ENCODE measurements around the gene TCF7L2. TPM values are rescaled to one million over a fixed set of nuclear protein-coding genes. Genes with fewer than 3 reads are reported as not detected.

Gene TCF7L2
- total RNA-seq, 2 experiments from 2014 or later, result 1.3 to 8.5 TPM

- no peaks in the 10 kb centered on the region for H4K20me1 ChIP-seq (ENCODE audit: insufficient read depth, low read length)
- H3K79me2 ChIP-seq (ENCODE audit: insufficient read depth, low read depth, low read length), result no peaks in the 10 kb centered on the region
- H3K9me3 ChIP-seq (ENCODE audit: low read length), result no peaks in the 10 kb centered on the region
- intact Hi-C loops (cut with micrococcal nuclease; ENCODE audit: unreplicated experiment), result no loop called here
- no peak overlapping the region for H3K27ac ChIP-seq (ENCODE audit: low read depth, low read length, poor library complexity, severe bottlenecking)
- CTCF ChIA-PET (ENCODE audit: unreplicated experiment), result no interaction called here
- H3K36me3 ChIP-seq (ENCODE audit: insufficient read depth, low read length), result no peaks in the 10 kb centered on the region
- no peaks in the 10 kb centered on the region for H3K4me1 ChIP-seq (ENCODE audit: insufficient read depth, low read length, poor library complexity, severe bottlenecking)
- BruUV-seq (replicated peaks), result no TSS peak
- no peak for DNase-seq (ENCODE audit: low spot score)
- no peak overlapping the region for H3K4me2 ChIP-seq (ENCODE audit: low read length)
- POLR2A ChIA-PET, result no interaction called here
- H3K4me3 ChIP-seq (ENCODE audit: low read depth, low read length, poor library complexity, severe bottlenecking), result no peak overlapping the region
- no peaks in the 10 kb centered on the region for H3K9me2 ChIP-seq (ENCODE audit: insufficient read depth, low read length)
- no peak for TF ChIP-seq EZH2phosphoT487 (IDR thresholded peaks at IDR 0.05; ENCODE audit: borderline replicate concordance, low read depth, low read length)
- no peak for TF ChIP-seq CTCF (conservative IDR thresholded peaks at IDR 0.05; ENCODE audit: low read length)
- H2AFZ ChIP-seq (ENCODE audit: low read length), result no peak overlapping the region
Measured at GRCh38 chr10:113019096-113019495, 69.0 kb downstream of the TCF7L2 start.

- H3K4me3 ChIP-seq (ENCODE audit: low read depth, low read length, poor library complexity, severe bottlenecking), result no peak overlapping the region
- BruUV-seq (replicated peaks), result no TSS peak
- no peaks in the 10 kb centered on the region for H3K4me1 ChIP-seq (ENCODE audit: insufficient read depth, low read length, poor library complexity, severe bottlenecking)
- no peak for DNase-seq (ENCODE audit: low spot score)
- no peaks in the 10 kb centered on the region for H3K36me3 ChIP-seq (ENCODE audit: insufficient read depth, low read length)
- ChIA-PET POLR2A (interaction anchor here (0.6 kb wide), 1 partner anchor 13 kb away, joined by 3 read pairs; no protein-coding TSS in a partner anchor), CTCF (ENCODE audit: unreplicated experiment) (no interaction called here)
- no peaks in the 10 kb centered on the region for H3K9me3 ChIP-seq (ENCODE audit: low read length)
- H3K9me2 ChIP-seq (ENCODE audit: insufficient read depth, low read length), result no peaks in the 10 kb centered on the region
- no peaks in the 10 kb centered on the region for H3K79me2 ChIP-seq (ENCODE audit: insufficient read depth, low read depth, low read length)
- H3K4me2 ChIP-seq (ENCODE audit: low read length), result no peak overlapping the region
- intact Hi-C loops (cut with micrococcal nuclease; ENCODE audit: unreplicated experiment), result no loop called here
- H2AFZ ChIP-seq (ENCODE audit: low read length), result no peak overlapping the region
- TF ChIP-seq CTCF (conservative IDR thresholded peaks at IDR 0.05; ENCODE audit: low read length) (no peak), EZH2phosphoT487 (IDR thresholded peaks at IDR 0.05; ENCODE audit: borderline replicate concordance, low read depth, low read length) (no peak)
- no peak overlapping the region for H3K27ac ChIP-seq (ENCODE audit: low read depth, low read length, poor library complexity, severe bottlenecking)
- no peaks in the 10 kb centered on the region for H4K20me1 ChIP-seq (ENCODE audit: insufficient read depth, low read length)
Measured at GRCh38 chr10:113019692-113020474, 69.8 kb downstream of the TCF7L2 start.

GRCh38 chr10:113020475-113020753, 70.4 kb downstream of the TCF7L2 start:
- BruUV-seq (replicated peaks), result no TSS peak
- no peaks in the 10 kb centered on the region for H3K4me1 ChIP-seq (ENCODE audit: insufficient read depth, low read length, poor library complexity, severe bottlenecking)
- H3K4me2 ChIP-seq (ENCODE audit: low read length), result no peak overlapping the region
- H3K79me2 ChIP-seq (ENCODE audit: insufficient read depth, low read depth, low read length), result no peaks in the 10 kb centered on the region
- no peaks in the 10 kb centered on the region for H3K9me3 ChIP-seq (ENCODE audit: low read length)
- no peaks in the 10 kb centered on the region for H4K20me1 ChIP-seq (ENCODE audit: insufficient read depth, low read length)
- no peak overlapping the region for H2AFZ ChIP-seq (ENCODE audit: low read length)
- ChIA-PET CTCF (ENCODE audit: unreplicated experiment) (no interaction called here), POLR2A (interaction anchor here (0.6 kb wide), 1 partner anchor 13 kb away, joined by 3 read pairs; no protein-coding TSS in a partner anchor)
- no peaks in the 10 kb centered on the region for H3K9me2 ChIP-seq (ENCODE audit: insufficient read depth, low read length)
- no peaks in the 10 kb centered on the region for H3K36me3 ChIP-seq (ENCODE audit: insufficient read depth, low read length)
- no peak for DNase-seq (ENCODE audit: low spot score)
- no peak overlapping the region for H3K4me3 ChIP-seq (ENCODE audit: low read depth, low read length, poor library complexity, severe bottlenecking)
- intact Hi-C loops (cut with micrococcal nuclease; ENCODE audit: unreplicated experiment), result no loop called here
- no peak overlapping the region for H3K27ac ChIP-seq (ENCODE audit: low read depth, low read length, poor library complexity, severe bottlenecking)
- TF ChIP-seq CTCF (conservative IDR thresholded peaks at IDR 0.05; ENCODE audit: low read length), result no peak
- no peak for TF ChIP-seq EZH2phosphoT487 (IDR thresholded peaks at IDR 0.05; ENCODE audit: borderline replicate concordance, low read depth, low read length)
